ENCODE measurements around the gene IL4. TPM values are rescaled to one million over a fixed set of nuclear protein-coding genes. Genes with fewer than 3 reads are reported as not detected.

IL4 gene
- total and polyA plus RNA-seq, 2 experiments from 2014 or later: not detected

DNA sequence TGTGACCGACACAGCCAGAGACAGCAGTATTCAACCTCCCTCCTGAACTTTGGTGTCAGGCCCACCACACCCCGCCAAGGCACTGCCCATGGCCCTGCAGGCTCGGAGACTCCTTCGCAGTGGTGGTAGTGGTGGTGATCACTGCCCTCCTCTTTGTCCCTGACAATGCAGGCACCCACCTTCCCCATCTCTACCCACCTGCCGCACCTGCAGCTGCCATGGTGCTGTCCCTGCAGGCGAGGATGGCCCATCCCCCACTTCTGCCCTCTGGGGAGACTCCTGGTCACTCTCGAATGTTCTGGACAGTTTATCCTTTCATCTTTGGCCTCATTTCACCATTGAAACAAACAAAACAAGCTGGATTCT, 4.4 kb upstream of the IL4 start:
- no peaks in the 10 kb centered on the region for H3K79me2 ChIP-seq
- no peak for TF ChIP-seq EZH2 (IDR thresholded peaks at IDR 0.05; ENCODE audit: borderline replicate concordance)
- TF ChIP-seq EZH2phosphoT487 (IDR thresholded peaks at IDR 0.05; ENCODE audit: low read depth, severe bottlenecking, unreplicated experiment): no peak
- TF ChIP-seq, protein P1, sequence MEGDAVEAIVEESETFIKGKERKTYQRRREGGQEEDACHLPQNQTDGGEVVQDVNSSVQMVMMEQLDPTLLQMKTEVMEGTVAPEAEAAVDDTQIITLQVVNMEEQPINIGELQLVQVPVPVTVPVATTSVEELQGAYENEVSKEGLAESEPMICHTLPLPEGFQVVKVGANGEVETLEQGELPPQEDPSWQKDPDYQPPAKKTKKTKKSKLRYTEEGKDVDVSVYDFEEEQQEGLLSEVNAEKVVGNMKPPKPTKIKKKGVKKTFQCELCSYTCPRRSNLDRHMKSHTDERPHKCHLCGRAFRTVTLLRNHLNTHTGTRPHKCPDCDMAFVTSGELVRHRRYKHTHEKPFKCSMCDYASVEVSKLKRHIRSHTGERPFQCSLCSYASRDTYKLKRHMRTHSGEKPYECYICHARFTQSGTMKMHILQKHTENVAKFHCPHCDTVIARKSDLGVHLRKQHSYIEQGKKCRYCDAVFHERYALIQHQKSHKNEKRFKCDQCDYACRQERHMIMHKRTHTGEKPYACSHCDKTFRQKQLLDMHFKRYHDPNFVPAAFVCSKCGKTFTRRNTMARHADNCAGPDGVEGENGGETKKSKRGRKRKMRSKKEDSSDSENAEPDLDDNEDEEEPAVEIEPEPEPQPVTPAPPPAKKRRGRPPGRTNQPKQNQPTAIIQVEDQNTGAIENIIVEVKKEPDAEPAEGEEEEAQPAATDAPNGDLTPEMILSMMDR (IDR thresholded peaks at IDR 0.05; ENCODE audit: poor library complexity): no peak
- H3K4me2 ChIP-seq: no peak overlapping the region
- H3K4me3 ChIP-seq: no peak overlapping the region
- peaks cover 6% of the 10 kb centered on the region for H3K4me1 ChIP-seq (ENCODE audit: insufficient read depth)
- H3K27me3 ChIP-seq: no peaks in the 10 kb centered on the region
- 87% methylated on average over 7 of the region's 7 CpGs for WGBS (ENCODE audit: low lambda C conversion rate, missing lambda C conversion rate)
- H3K9me3 ChIP-seq (ENCODE audit: low read depth): no peaks in the 10 kb centered on the region
- no peak overlapping the region for H3K27ac ChIP-seq
- H4K20me1 ChIP-seq (ENCODE audit: insufficient read depth, poor library complexity, severe bottlenecking): no peaks in the 10 kb centered on the region
- H3K9me2 ChIP-seq (replicated peaks; ENCODE audit: insufficient read depth): no peaks in the 10 kb centered on the region
- H2AFZ ChIP-seq: no peak overlapping the region
- no peak for DNase-seq (ENCODE audit: low spot score)
- H3K36me3 ChIP-seq (replicated peaks; ENCODE audit: insufficient read depth, low read depth): no peaks in the 10 kb centered on the region

DNA sequence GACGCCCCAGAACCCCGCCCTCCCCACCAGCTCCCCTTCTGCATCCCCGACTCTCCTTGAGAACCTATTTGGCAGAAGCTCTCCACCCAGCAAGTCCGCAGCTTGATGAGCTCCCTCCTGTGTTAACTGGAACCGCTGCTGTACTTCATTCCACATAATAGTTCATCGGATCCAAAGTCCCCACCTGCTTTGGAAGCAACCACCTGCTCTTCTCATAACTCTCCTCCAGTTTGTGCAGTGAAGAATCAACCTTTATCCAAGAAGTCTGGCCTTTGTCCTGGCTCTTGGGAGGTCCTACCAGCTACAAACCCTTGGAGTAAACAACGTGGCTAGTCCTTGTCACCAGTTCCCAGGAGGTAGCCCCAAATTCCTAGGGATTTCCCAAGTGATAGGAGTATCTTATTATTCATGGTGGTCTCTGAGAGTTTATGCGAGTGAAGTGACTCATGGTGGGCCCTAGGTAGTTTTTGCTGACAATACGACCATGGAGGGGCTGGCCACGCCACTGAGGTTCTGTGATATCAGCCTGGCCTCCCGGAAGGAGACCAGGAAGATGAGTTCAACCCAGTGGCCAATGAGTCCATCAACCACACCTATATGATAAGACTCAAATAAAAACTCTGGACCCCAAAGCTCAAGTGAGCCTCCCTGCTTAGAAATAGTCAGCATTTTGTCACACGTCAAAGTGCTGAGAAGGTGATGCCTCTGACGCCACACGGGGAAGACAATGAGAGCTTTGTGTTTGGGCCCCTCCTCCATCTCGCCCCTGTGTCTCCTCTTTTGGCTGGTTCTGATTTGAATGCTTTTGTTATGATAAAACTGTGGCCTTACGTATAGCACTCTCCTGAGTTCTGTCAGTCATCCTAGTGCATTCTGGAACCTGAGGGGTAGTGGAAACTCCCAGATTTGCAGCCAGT, 3.6 kb upstream of the IL4 start:
- no peaks in the 10 kb centered on the region for H4K20me1 ChIP-seq (ENCODE audit: insufficient read depth, poor library complexity, severe bottlenecking)
- H3K4me1 ChIP-seq (ENCODE audit: insufficient read depth): peaks cover 5% of the 10 kb centered on the region
- H3K79me2 ChIP-seq: no peaks in the 10 kb centered on the region
- no peak overlapping the region for H3K4me3 ChIP-seq
- no peaks in the 10 kb centered on the region for H3K27me3 ChIP-seq
- H3K9me2 ChIP-seq (replicated peaks; ENCODE audit: insufficient read depth): no peaks in the 10 kb centered on the region
- TF ChIP-seq EZH2phosphoT487 (IDR thresholded peaks at IDR 0.05; ENCODE audit: low read depth, severe bottlenecking, unreplicated experiment) (no peak), EZH2 (IDR thresholded peaks at IDR 0.05; ENCODE audit: borderline replicate concordance) (no peak)
- TF ChIP-seq, protein P1 (IDR thresholded peaks at IDR 0.05; ENCODE audit: poor library complexity): no peak
- H3K36me3 ChIP-seq (replicated peaks; ENCODE audit: insufficient read depth, low read depth): no peaks in the 10 kb centered on the region
- no peaks in the 10 kb centered on the region for H3K9me3 ChIP-seq (ENCODE audit: low read depth)
- no peak for DNase-seq (ENCODE audit: low spot score)
- WGBS (ENCODE audit: low lambda C conversion rate, missing lambda C conversion rate): 85% methylated on average over 14 of the region's 16 CpGs
- H3K27ac ChIP-seq: no peak overlapping the region
- H2AFZ ChIP-seq: no peak overlapping the region
- H3K4me2 ChIP-seq: no peak overlapping the region

DNA sequence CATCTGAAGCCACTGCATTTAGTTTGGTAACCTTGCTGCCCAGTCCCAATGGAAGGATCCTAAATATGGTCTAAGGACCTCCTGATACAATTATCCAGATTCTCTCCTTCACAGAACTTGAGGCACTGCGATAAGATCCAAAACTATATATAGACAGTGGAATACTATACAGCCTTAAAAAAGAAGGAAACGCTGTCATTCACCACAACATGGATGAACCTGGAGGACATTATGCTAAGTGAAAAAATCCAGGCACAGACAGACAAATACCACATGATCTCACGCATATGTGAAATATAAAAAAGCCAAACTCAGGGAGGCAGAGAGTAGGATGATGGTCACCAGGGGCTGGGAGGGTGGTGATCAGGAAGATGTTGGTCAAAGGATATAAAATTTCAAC, 2.8 kb upstream of the IL4 start:
- no peaks in the 10 kb centered on the region for H3K27me3 ChIP-seq
- no peak overlapping the region for H3K4me2 ChIP-seq
- H2AFZ ChIP-seq: no peak overlapping the region
- no peaks in the 10 kb centered on the region for H3K36me3 ChIP-seq (replicated peaks; ENCODE audit: insufficient read depth, low read depth)
- DNase-seq (ENCODE audit: low spot score): no peak
- no peaks in the 10 kb centered on the region for H3K9me2 ChIP-seq (replicated peaks; ENCODE audit: insufficient read depth)
- TF ChIP-seq, protein P1 (IDR thresholded peaks at IDR 0.05; ENCODE audit: poor library complexity): no peak
- no peak for TF ChIP-seq EZH2phosphoT487 (IDR thresholded peaks at IDR 0.05; ENCODE audit: low read depth, severe bottlenecking, unreplicated experiment)
- no peak for TF ChIP-seq EZH2 (IDR thresholded peaks at IDR 0.05; ENCODE audit: borderline replicate concordance)
- H3K27ac ChIP-seq: no peak overlapping the region
- peaks cover 5% of the 10 kb centered on the region for H3K4me1 ChIP-seq (ENCODE audit: insufficient read depth)
- 98% methylated on average over 3 of the region's 3 CpGs for WGBS (ENCODE audit: low lambda C conversion rate, missing lambda C conversion rate)
- H3K79me2 ChIP-seq: no peaks in the 10 kb centered on the region
- H4K20me1 ChIP-seq (ENCODE audit: insufficient read depth, poor library complexity, severe bottlenecking): no peaks in the 10 kb centered on the region
- no peaks in the 10 kb centered on the region for H3K9me3 ChIP-seq (ENCODE audit: low read depth)
- no peak overlapping the region for H3K4me3 ChIP-seq

Data from hepatocyte (in vitro differentiated cells).